ENCODE data around the gene CCDC171.

DNA sequence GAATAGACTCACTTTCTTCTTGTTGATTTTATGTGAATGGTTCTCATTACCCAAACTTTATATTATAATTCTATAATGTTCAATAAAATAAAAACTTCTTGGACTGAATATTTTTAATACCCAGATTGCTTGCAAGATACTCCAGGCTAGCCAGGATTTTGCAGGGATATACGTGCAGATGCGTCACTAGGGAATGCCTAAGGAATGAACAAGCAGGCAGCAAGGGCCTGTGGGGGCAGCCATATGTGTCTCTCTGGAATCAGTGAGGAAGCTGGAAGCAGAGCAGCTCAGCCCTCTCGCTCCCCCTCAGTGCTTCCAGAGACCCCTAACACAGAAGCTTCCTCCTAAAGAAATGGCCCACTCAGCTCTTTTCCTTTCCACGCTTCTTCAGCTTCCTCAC is 457.4 kb downstream of the CCDC171 start:
- no peak for TF ChIP-seq POLR2A (IDR thresholded peaks at IDR 0.05)
- TF ChIP-seq, protein P1, sequence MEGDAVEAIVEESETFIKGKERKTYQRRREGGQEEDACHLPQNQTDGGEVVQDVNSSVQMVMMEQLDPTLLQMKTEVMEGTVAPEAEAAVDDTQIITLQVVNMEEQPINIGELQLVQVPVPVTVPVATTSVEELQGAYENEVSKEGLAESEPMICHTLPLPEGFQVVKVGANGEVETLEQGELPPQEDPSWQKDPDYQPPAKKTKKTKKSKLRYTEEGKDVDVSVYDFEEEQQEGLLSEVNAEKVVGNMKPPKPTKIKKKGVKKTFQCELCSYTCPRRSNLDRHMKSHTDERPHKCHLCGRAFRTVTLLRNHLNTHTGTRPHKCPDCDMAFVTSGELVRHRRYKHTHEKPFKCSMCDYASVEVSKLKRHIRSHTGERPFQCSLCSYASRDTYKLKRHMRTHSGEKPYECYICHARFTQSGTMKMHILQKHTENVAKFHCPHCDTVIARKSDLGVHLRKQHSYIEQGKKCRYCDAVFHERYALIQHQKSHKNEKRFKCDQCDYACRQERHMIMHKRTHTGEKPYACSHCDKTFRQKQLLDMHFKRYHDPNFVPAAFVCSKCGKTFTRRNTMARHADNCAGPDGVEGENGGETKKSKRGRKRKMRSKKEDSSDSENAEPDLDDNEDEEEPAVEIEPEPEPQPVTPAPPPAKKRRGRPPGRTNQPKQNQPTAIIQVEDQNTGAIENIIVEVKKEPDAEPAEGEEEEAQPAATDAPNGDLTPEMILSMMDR (IDR thresholded peaks at IDR 0.05) = no peak
- TF ChIP-seq POLR2AphosphoS5 (IDR thresholded peaks at IDR 0.05) = no peak

Data from prostate gland (tissue), 2 donors.